HepG2 (cell line): Measurements from ENCODE around the gene HES6. TPM values are rescaled to one million over a fixed set of nuclear protein-coding genes. Genes with fewer than 3 reads are reported as not detected.

Experiments
- BCLAF1 ChIP-seq: fragments of 450-650 bp; IDR thresholded peaks from 2 replicates; pipeline ENCODE4 v1.6.1; 2017; ENCODE audit warnings: mild to moderate bottlenecking
- CBX1 ChIP-seq: IDR thresholded peaks from one replicate; pipeline ENCODE4 v1.6.1; 2016; ENCODE audit warnings: antibody characterized with exemption, low read depth
- ERF ChIP-seq: IDR thresholded peaks from 2 replicates; pipeline ENCODE4 v1.6.1; 2018; ENCODE audit warnings: missing biosample characterization, missing genetic modification reagents
- HMG20B ChIP-seq: conservative IDR thresholded peaks from 2 replicates; pipeline ENCODE4 v1.6.1; 2016; ENCODE audit warnings: missing genetic modification reagents, missing compliant biosample characterization
- HOXA5 ChIP-seq: sonication (generic); formaldehyde crosslinking; IDR thresholded peaks from 2 replicates; pipeline ENCODE4 v1.4.0; 2020; ENCODE audit warnings: missing genetic modification reagents
- KLF6 ChIP-seq: IDR thresholded peaks from 2 replicates; pipeline ENCODE4 v1.8.0; 2016; ENCODE audit warnings: missing biosample characterization, missing genetic modification reagents
- LRRFIP1 ChIP-seq: sonication (generic); formaldehyde crosslinking; conservative IDR thresholded peaks from 2 replicates; pipeline ENCODE4 v1.4.0; 2020; ENCODE audit warnings: missing genetic modification reagents
- MBNL3 ChIP-seq: fragments of 250-450 bp; sonication (Bioruptor Pico); conservative IDR thresholded peaks from 2 replicates; pipeline ENCODE4 v1.8.0; 2022; ENCODE audit warnings: mild to moderate bottlenecking, inconsistent platforms
- NR2F6 ChIP-seq, 2 experiments: IDR thresholded peaks; 2 replicates each; pipeline ENCODE4 v1.6.1; 2016; ENCODE audit warnings: antibody characterized with exemption in 1 of 2, mild to moderate bottlenecking in 1 of 2
- PCBP1 ChIP-seq: fragments of 200-400 bp; formaldehyde crosslinking; IDR thresholded peaks from 2 replicates; pipeline ENCODE4 v1.6.1; 2017; ENCODE audit warnings: mild to moderate bottlenecking, low read depth, low read length, borderline replicate concordance
- PHF8 ChIP-seq: sonication (generic); formaldehyde crosslinking; IDR thresholded peaks from 2 replicates; pipeline ENCODE4 v1.5.0; 2020; ENCODE audit warnings: missing genetic modification reagents
- SP4 ChIP-seq: sonication (generic); formaldehyde crosslinking; IDR thresholded peaks from 2 replicates; pipeline ENCODE4 v1.8.1; 2023; ENCODE audit warnings: mild to moderate bottlenecking, missing genetic modification reagents
- YY1 ChIP-seq: IDR thresholded peaks from 2 replicates; pipeline ENCODE4 v1.6.1; 2011; ENCODE audit warnings: low read length, low read depth, moderate library complexity, mild to moderate bottlenecking; ENCODE audit not compliant: insufficient read depth, insufficient replicate concordance
- ZBTB21 ChIP-seq: sonication (generic); formaldehyde crosslinking; IDR thresholded peaks from 2 replicates; pipeline ENCODE4 v1.4.0; 2020; ENCODE audit warnings: missing genetic modification reagents
- ZFP36 ChIP-seq: fragments of 150-350 bp; IDR thresholded peaks from 2 replicates; pipeline ENCODE4 v1.6.1; 2018; ENCODE audit warnings: borderline replicate concordance, low read length, low read depth; ENCODE audit not compliant: partially characterized antibody
- ZFP90 ChIP-seq: sonication (generic); formaldehyde crosslinking; IDR thresholded peaks from 2 replicates; pipeline ENCODE4 v1.8.0; 2022; ENCODE audit warnings: missing genetic modification reagents, mild to moderate bottlenecking, inconsistent platforms, borderline replicate concordance
- ZNF224 ChIP-seq: sonication (generic); formaldehyde crosslinking; IDR thresholded peaks from 2 replicates; pipeline ENCODE4 v1.5.0; 2020; ENCODE audit warnings: mild to moderate bottlenecking, missing genetic modification reagents
- ZNF260 ChIP-seq: sonication (generic); formaldehyde crosslinking; IDR thresholded peaks from 2 replicates; pipeline ENCODE4 v1.4.0; 2020; ENCODE audit warnings: missing genetic modification reagents, low read depth, mild to moderate bottlenecking, borderline replicate concordance
- ZNF326 ChIP-seq: sonication (generic); formaldehyde crosslinking; IDR thresholded peaks from 2 replicates; pipeline ENCODE4 v1.4.0; 2020; ENCODE audit warnings: missing genetic modification reagents, borderline replicate concordance
- ZNF605 ChIP-seq: sonication (generic); formaldehyde crosslinking; IDR thresholded peaks from 2 replicates; pipeline ENCODE4 v1.8.0; 2022; ENCODE audit warnings: mild to moderate bottlenecking, missing genetic modification reagents
- ZNF616 ChIP-seq: sonication (generic); formaldehyde crosslinking; IDR thresholded peaks from 2 replicates; pipeline ENCODE4 v1.5.0; 2020; ENCODE audit warnings: low read depth, mild to moderate bottlenecking, missing genetic modification reagents
- ZNF7 ChIP-seq: IDR thresholded peaks from 2 replicates; pipeline ENCODE4 v1.6.1; 2016; ENCODE audit warnings: missing biosample characterization, missing genetic modification reagents
- ZNF878 ChIP-seq: sonication (generic); formaldehyde crosslinking; IDR thresholded peaks from 2 replicates; pipeline ENCODE4 v1.8.1; 2023; ENCODE audit warnings: mild to moderate bottlenecking, missing genetic modification reagents, moderate library complexity
- polyA plus RNA-seq, 8 experiments: library from polyadenylated mRNA; depleted of rRNA in 3 of 8; stranded (reverse) in 7 of 8; unstranded in 1 of 8; fragments of >200 nt; fragmentation: Illumina TruSeq in 4 of 8; extraction: Trizol in 4 of 8; gene quantifications; 2 replicates each; pipeline versions ENCODE4 v1.2.1 to v1.2.3, GENCODE V29; 2011 to 2016; ENCODE audit warnings: low read depth in 4 of 8, missing spikeins in 1 of 8, mixed read lengths in 1 of 8; ENCODE audit not compliant: insufficient read depth in 1 of 8
- total RNA-seq, 5 experiments: library from RNA; depleted of rRNA; stranded (reverse); fragments of >200 nt; fragmentation: Illumina TruSeq; extraction: Trizol; gene quantifications; 2 replicates each; pipeline ENCODE4 v1.2.3, GENCODE V29; 2016; ENCODE audit warnings: low read depth in 1 of 5
- TF ChIP-seq, protein P1 (sequence below): sonication (generic); formaldehyde crosslinking; IDR thresholded peaks from 2 replicates; pipeline ENCODE4 v1.4.0; 2020; ENCODE audit warnings: missing genetic modification reagents

HES6 gene
- total and polyA plus RNA-seq, 2 of the 13 experiments (the other 11 are each of a cell fraction or from before 2014, with no cell fraction given), result 19.5 to 82.8 TPM

DNA sequence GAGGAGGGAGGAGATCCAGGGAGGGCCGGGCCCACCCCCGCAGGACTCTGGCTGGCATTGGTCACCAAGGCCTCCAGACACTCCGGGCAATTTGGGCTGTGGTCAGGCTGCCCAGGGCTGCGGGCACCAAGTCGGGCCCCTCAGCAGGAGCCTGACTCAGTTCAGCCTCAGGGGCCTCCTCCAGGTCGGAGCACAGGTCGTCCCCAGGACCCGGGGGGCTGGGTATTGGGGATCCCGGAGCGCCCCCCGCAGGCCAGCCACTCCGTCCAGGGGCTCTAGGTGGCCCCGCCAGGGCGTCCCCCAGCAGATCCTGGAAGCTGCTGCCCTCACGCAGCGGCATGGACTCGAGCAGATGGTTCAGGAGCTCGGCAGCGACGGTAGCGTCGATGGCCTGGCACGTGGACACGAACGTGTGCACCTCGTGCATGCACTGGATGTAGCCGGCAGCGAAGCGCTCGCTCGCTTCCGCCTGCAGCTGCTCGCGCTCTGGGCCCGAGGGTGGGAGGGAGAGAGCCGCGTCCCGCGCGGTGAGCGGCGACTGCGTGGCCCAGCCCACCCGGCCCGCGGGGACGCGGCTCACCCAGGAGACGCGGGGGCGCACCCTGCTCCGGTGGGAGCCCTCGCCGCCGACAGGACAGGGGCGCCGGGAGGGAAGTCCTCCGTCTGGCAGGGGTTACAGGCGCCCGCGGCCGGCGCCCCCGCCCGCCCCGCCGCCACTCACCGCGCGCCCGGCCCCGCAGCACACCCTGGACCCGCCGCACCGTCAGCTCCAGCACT is 884 bp downstream of the HES6 start (continued):
- TF ChIP-seq BCLAF1 (no peak), YY1 (no peak), KLF6 (CRISPR knock-in tag) (peak; percentile 99), NR2F6 (IDR thresholded peaks at IDR 0.05) (no peak), NR2F6 (CRISPR knock-in tag; IDR thresholded peaks at IDR 0.05) (peak; percentile 69), ZNF605 (CRISPR knock-in tag) (peak; percentile 62; the same call in 1 of the 2 replicates), ERF (CRISPR knock-in tag) (peak; percentile 99), ZNF7 (CRISPR knock-in tag) (peak; percentile 65; the same call in 1 of the 2 replicates), ZNF260 (CRISPR knock-in tag) (no peak), ZNF224 (CRISPR knock-in tag) (peak; percentile 88; the same call in 1 of the 2 replicates), HMG20B (CRISPR knock-in tag) (peak; percentile 80; the same call in 1 of the 2 replicates), ZNF326 (no peak), ZBTB21 (no peak), PHF8 (no peak), ZNF878 (CRISPR knock-in tag) (no peak), ZFP90 (CRISPR knock-in tag) (peak; percentile 94), LRRFIP1 (CRISPR knock-in tag) (no peak), MBNL3 (no peak), ZFP36 (no peak), HOXA5 (CRISPR knock-in tag) (peak; percentile 88), PCBP1 (peak; percentile 53; the same call in 1 of the 2 replicates), CBX1 (peak; percentile 26), ZNF616 (CRISPR knock-in tag) (peak; percentile 99), SP4 (CRISPR knock-in tag) (peak; percentile 41; the same call in 1 of the 2 replicates)
- TF ChIP-seq, protein P1, sequence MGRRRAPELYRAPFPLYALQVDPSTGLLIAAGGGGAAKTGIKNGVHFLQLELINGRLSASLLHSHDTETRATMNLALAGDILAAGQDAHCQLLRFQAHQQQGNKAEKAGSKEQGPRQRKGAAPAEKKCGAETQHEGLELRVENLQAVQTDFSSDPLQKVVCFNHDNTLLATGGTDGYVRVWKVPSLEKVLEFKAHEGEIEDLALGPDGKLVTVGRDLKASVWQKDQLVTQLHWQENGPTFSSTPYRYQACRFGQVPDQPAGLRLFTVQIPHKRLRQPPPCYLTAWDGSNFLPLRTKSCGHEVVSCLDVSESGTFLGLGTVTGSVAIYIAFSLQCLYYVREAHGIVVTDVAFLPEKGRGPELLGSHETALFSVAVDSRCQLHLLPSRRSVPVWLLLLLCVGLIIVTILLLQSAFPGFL (CRISPR knock-in tag), result peak; percentile 99
